A549 (cell line): ENCODE results near the gene C1orf174. TPM values are rescaled to one million over a fixed set of nuclear protein-coding genes. Genes with fewer than 3 reads are reported as not detected.

Source experiments
- ATAC-seq, 2 experiments: fragments of 200-7000 bp in 1 of 2; fragments of >200 bp in 1 of 2; cut with Nextera tagmentation in 1 of 2; cut with Tn5 transposase in 1 of 2; 3 replicates each; pipeline versions ENCODE4 v1.8.0 to v1.9.1; 2018 to 2020; ENCODE audit warnings: mild to moderate bottlenecking in 1 of 2, moderate library complexity in 1 of 2
- CTCF ChIA-PET: fragments of 300-600 bp; sonication (Branson Sonifier 250); formaldehyde crosslinking; extraction: SDS; loops from one replicate; lab custom pipeline; 2021; ENCODE audit warnings: antibody characterized with exemption, inconsistent platforms; lab: Yijun Ruan, JAX
- POLR2A ChIA-PET: fragments of 350-600 bp; formaldehyde crosslinking; extraction: SDS; loops from one replicate; lab custom pipeline; 2021; ENCODE audit warnings: antibody characterized with exemption, inconsistent platforms; lab: Yijun Ruan, JAX
- DNase-seq, 2 experiments: peaks; one replicate each; pipeline versions ENCODE4 v3.0.0 to v3.0.0-alpha.2; 2011 to 2016; ENCODE audit warnings: low read depth in 1 of 2, low spot score in 1 of 2
- FAIRE-seq: peaks from 2 replicates; lab custom pipeline; 2011; peaks lifted over from hg19 to GRCh38; lab: Jason Lieb, UNC
- H3K27ac ChIP-seq, 2 experiments: fragments of >200 bp; sonication (Bioruptor Twin); formaldehyde crosslinking; 3 replicates each; pipeline ENCODE4 v1.5.1; 2016 to 2017
- H3K4me1 ChIP-seq: fragments of >200 bp; sonication (Bioruptor Twin); formaldehyde crosslinking; 3 replicates; pipeline ENCODE4 v1.6.1; 2016
- H3K4me2 ChIP-seq: fragments of >200 bp; sonication (Bioruptor Twin); formaldehyde crosslinking; 3 replicates; pipeline ENCODE4 v1.6.1; 2016
- H3K4me3 ChIP-seq: fragments of >200 bp; sonication (Bioruptor Twin); formaldehyde crosslinking; 3 replicates; pipeline ENCODE4 v1.5.1; 2016
- H3K9me3 ChIP-seq: fragments of >200 bp; sonication (Bioruptor Twin); formaldehyde crosslinking; 3 replicates; pipeline ENCODE4 v1.6.1; 2016
- CBX2 ChIP-seq: fragments of 200-600 bp; sonication (generic); IDR thresholded peaks from 2 replicates; pipeline ENCODE4 v1.6.1; 2016; ENCODE audit warnings: low read depth, mild to moderate bottlenecking, borderline replicate concordance
- CBX8 ChIP-seq: fragments of 200-600 bp; sonication (generic); IDR thresholded peaks from 2 replicates; pipeline ENCODE4 v1.6.1; 2016
- CHD2 ChIP-seq: fragments of 150-350 bp; IDR thresholded peaks from 2 replicates; pipeline ENCODE4 v1.6.1; 2014; ENCODE audit warnings: low read length; ENCODE audit not compliant: partially characterized antibody
- E2F6 ChIP-seq: IDR thresholded peaks from 2 replicates; pipeline ENCODE4 v1.6.1; 2012; ENCODE audit warnings: low read depth, borderline replicate concordance
- EHF ChIP-seq: fragments of 250-450 bp; sonication (Bioruptor Pico); IDR thresholded peaks from 2 replicates; pipeline ENCODE4 v1.5.0; 2020; ENCODE audit warnings: mild to moderate bottlenecking
- ELK1 ChIP-seq: fragments of 150-350 bp; IDR thresholded peaks from 2 replicates; pipeline ENCODE4 v1.6.1; 2014; ENCODE audit warnings: low read depth, mild to moderate bottlenecking, low read length
- GATA3 ChIP-seq: IDR thresholded peaks from 2 replicates; pipeline ENCODE4 v1.6.1; 2012; ENCODE audit warnings: borderline replicate concordance
- HDAC2 ChIP-seq: fragments of 200-600 bp; sonication (generic); IDR thresholded peaks from 2 replicates; pipeline ENCODE4 v1.6.1; 2016
- HEYL ChIP-seq: fragments of 250-450 bp; sonication (Bioruptor Pico); IDR thresholded peaks from 2 replicates; pipeline ENCODE4 v1.8.0; 2021; ENCODE audit warnings: mild to moderate bottlenecking, moderate library complexity
- HMGXB4 ChIP-seq: fragments of 250-450 bp; sonication (Bioruptor Pico); IDR thresholded peaks from 2 replicates; pipeline ENCODE4 v1.5.0; 2021; ENCODE audit warnings: mild to moderate bottlenecking, moderate library complexity, borderline replicate concordance
- HOXA7 ChIP-seq: fragments of 250-450 bp; sonication (Bioruptor Pico); IDR thresholded peaks from 2 replicates; pipeline ENCODE4 v1.5.0; 2020; ENCODE audit warnings: mild to moderate bottlenecking, moderate library complexity
- HOXB5 ChIP-seq: fragments of 250-450 bp; sonication (Bioruptor Pico); IDR thresholded peaks from 2 replicates; pipeline ENCODE4 v1.5.0; 2020; ENCODE audit warnings: mild to moderate bottlenecking, moderate library complexity
- MAX ChIP-seq: IDR thresholded peaks from 2 replicates; pipeline ENCODE4 v1.6.1; 2012
- MAZ ChIP-seq: fragments of 150-350 bp; IDR thresholded peaks from 2 replicates; pipeline ENCODE4 v1.6.1; 2014; ENCODE audit warnings: antibody characterized with exemption, low read depth, low read length, borderline replicate concordance
- NFE2L2 ChIP-seq: fragments of 150-350 bp; conservative IDR thresholded peaks from 2 replicates; pipeline ENCODE4 v1.6.1; 2014; ENCODE audit warnings: low read length
- NPAS2 ChIP-seq: fragments of 250-450 bp; sonication (Bioruptor Pico); IDR thresholded peaks from 2 replicates; pipeline ENCODE4 v1.8.0; 2022; ENCODE audit warnings: mild to moderate bottlenecking, moderate library complexity, borderline replicate concordance
- NR3C1 ChIP-seq: fragments of >200 bp; sonication (Bioruptor Twin); formaldehyde crosslinking; IDR thresholded peaks from 3 replicates; pipeline ENCODE4 v1.6.1; 2017
- PBX3 ChIP-seq: IDR thresholded peaks from 2 replicates; pipeline ENCODE4 v1.6.1; 2012
- POLR2A ChIP-seq: IDR thresholded peaks from 2 replicates; pipeline ENCODE4 v1.6.1; 2012; ENCODE audit warnings: mild to moderate bottlenecking, low read length
- POLR2AphosphoS2 ChIP-seq: conservative IDR thresholded peaks from 2 replicates; pipeline ENCODE4 v1.6.1; 2012; ENCODE audit warnings: low read length, improper control_type of control experiment, inconsistent platforms
- RAD21 ChIP-seq, 2 experiments: fragments of >200 bp in 1 of 2; sonication (Bioruptor Twin) in 1 of 2; formaldehyde crosslinking in 1 of 2; IDR thresholded peaks in 1 of 2; conservative IDR thresholded peaks in 1 of 2; 2 replicates in 1 of 2; 3 replicates in 1 of 2; pipeline ENCODE4 v1.6.1; 2012 to 2018; ENCODE audit warnings: inconsistent platforms in 1 of 2
- RCOR1 ChIP-seq: fragments of 150-350 bp; IDR thresholded peaks from 2 replicates; pipeline ENCODE4 v1.6.1; 2014; ENCODE audit warnings: antibody characterized with exemption, low read length, low read depth
- RNF2 ChIP-seq: fragments of 200-600 bp; sonication (generic); IDR thresholded peaks from 2 replicates; pipeline ENCODE4 v1.6.1; 2016; ENCODE audit warnings: low read depth, mild to moderate bottlenecking, antibody characterized with exemption, moderate library complexity, borderline replicate concordance
- TP53 ChIP-seq: fragments of 250-450 bp; sonication (Bioruptor Pico); IDR thresholded peaks from 2 replicates; pipeline ENCODE4 v1.5.0; 2021; ENCODE audit warnings: mild to moderate bottlenecking, moderate library complexity
- ZFP36 ChIP-seq: fragments of 450-650 bp; IDR thresholded peaks from 2 replicates; pipeline ENCODE4 v1.6.1; 2014; ENCODE audit warnings: borderline replicate concordance; ENCODE audit not compliant: partially characterized antibody
- ZSCAN20 ChIP-seq: fragments of 250-450 bp; sonication (Bioruptor Pico); IDR thresholded peaks from 2 replicates; pipeline ENCODE4 v1.8.0; 2022; ENCODE audit warnings: mild to moderate bottlenecking, moderate library complexity
- WGBS: methylation state at CpG from one replicate; pipeline ENCODE4 v1.1.6; 2017; ENCODE audit errors: missing lambda C conversion rate; 5-methylcytosine and 5-hydroxymethylcytosine counted together
- polyA plus RNA-seq, 4 experiments: library from polyadenylated mRNA; depleted of rRNA in 3 of 4; stranded (reverse); fragments of >200 nt; fragmentation: RNase III in 1 of 4; extraction: RNeasy Plus Mini Kit Qiagen cat#74134 plus additional on column Dnase treatment in 1 of 4; gene quantifications; 2 replicates in 3 of 4; 3 replicates in 1 of 4; pipeline ENCODE4 v1.2.3, GENCODE V29; 2011 to 2017

Gene C1orf174
- polyA plus RNA-seq, 2 of the 4 experiments (the other 2 are of a cell fraction): 23.9 to 29.7 TPM

GRCh38 chr1:3880429-3881192 is 19.5 kb downstream of the C1orf174 start:
- Histone ChIP-seq H3K4me1 (no peaks in the 10 kb centered on the region), H3K4me3 (no peak overlapping the region), H3K4me2 (no peak overlapping the region), H3K27ac (no peak overlapping the region), H3K9me3 (peaks cover 8% of the 10 kb centered on the region; the same call in 1 of the 3 replicates)
- TF ChIP-seq CBX2 (no peak), TP53 (CRISPR knock-in tag) (no peak)
- ChIA-PET POLR2A (no interaction called here), CTCF (interaction anchor here (0.6 kb wide), 1 partner anchor 1381 kb away, joined by 3 read pairs; no protein-coding TSS in a partner anchor)
- FAIRE-seq: no peak
- DNase-seq: no peak
- WGBS: 93% methylated on average over 10 of the region's 20 CpGs
- no peak for ATAC-seq

- TF ChIP-seq ZSCAN20 (CRISPR knock-in tag) (no peak), GATA3 (no peak), RNF2 (no peak), PBX3 (no peak), RCOR1 (no peak), NR3C1 (no peak), ZFP36 (no peak), MAZ (no peak), CBX2 (no peak), POLR2AphosphoS2 (no peak), HOXA7 (CRISPR knock-in tag) (no peak), NFE2L2 (no peak), POLR2A (no peak), E2F6 (no peak)
- TF ChIP-seq, all 56 proteins: peak for 0
- Histone ChIP-seq H3K27ac (no peak overlapping the region), H3K9me3 (peaks cover 8% of the 10 kb centered on the region; the same call in 1 of the 3 replicates), H3K4me1 (no peaks in the 10 kb centered on the region), H3K4me3 (no peak overlapping the region), H3K4me2 (no peak overlapping the region)
- FAIRE-seq: no peak
- ChIA-PET POLR2A (no interaction called here), CTCF (no interaction called here)
- no peak for ATAC-seq
- 85% methylated on average over 6 of the region's 9 CpGs for WGBS
- DNase-seq: no peak
Observed at GRCh38 chr1:3879787-3880428, 20.2 kb downstream of the C1orf174 start.

- 93% methylated on average over 7 of the region's 7 CpGs for WGBS
- Histone ChIP-seq H3K4me3 (no peak overlapping the region), H3K9me3 (peaks cover 8% of the 10 kb centered on the region; the same call in 1 of the 3 replicates), H3K4me2 (no peak overlapping the region), H3K27ac (no peak overlapping the region), H3K4me1 (no peaks in the 10 kb centered on the region)
- no peak for TF ChIP-seq E2F6
- no peak for TF ChIP-seq HOXA7 (CRISPR knock-in tag)
- no peak for TF ChIP-seq HEYL
- no peak for TF ChIP-seq CHD2
- no peak for TF ChIP-seq RAD21 (conservative IDR thresholded peaks at IDR 0.05 in 1 of 2, IDR thresholded peaks at IDR 0.05 in 1 of 2)
- TF ChIP-seq ELK1: no peak
- TF ChIP-seq HOXB5: no peak
- no peak for TF ChIP-seq CBX8
- no peak for TF ChIP-seq HMGXB4 (CRISPR knock-in tag)
- TF ChIP-seq EHF: no peak
- no peak for TF ChIP-seq HDAC2
- TF ChIP-seq NPAS2: no peak
- TF ChIP-seq MAX: no peak
- no peak for TF ChIP-seq GATA3
- ChIA-PET POLR2A (no interaction called here), CTCF (interaction anchor here (0.6 kb wide), 1 partner anchor 46 kb away, joined by 3 read pairs; no protein-coding TSS in a partner anchor)
- DNase-seq (no peak), FAIRE-seq (no peak), ATAC-seq (no peak)
Observed at GRCh38 chr1:3879099-3879498, 21.0 kb downstream of the C1orf174 start.
